Cardiac fibroblast (primary cell): ENCODE results near the gene LCE1E.

Experiments
- DNase-seq, 2 donors: peaks; one replicate each; pipeline versions ENCODE4 v3.0.0 to v3.0.0-alpha.2; 2010; ENCODE audit warnings: low read depth in 2 of 2
- H3K4me3 ChIP-seq, 2 donors: replicated peaks in 1 of 2; 1 replicate in 1 of 2; 2 replicates in 1 of 2; pipeline ENCODE4 v1.5.1; 2011; ENCODE audit warnings: low read depth in 2 of 2, low read length in 2 of 2, mild to moderate bottlenecking in 2 of 2, moderate library complexity in 1 of 2
- TF ChIP-seq, protein P1 (sequence below): IDR thresholded peaks from one replicate; pipeline ENCODE4 v1.5.1; 2011; ENCODE audit warnings: low read depth, mild to moderate bottlenecking, low read length, inconsistent platforms

Gene LCE1E

DNA sequence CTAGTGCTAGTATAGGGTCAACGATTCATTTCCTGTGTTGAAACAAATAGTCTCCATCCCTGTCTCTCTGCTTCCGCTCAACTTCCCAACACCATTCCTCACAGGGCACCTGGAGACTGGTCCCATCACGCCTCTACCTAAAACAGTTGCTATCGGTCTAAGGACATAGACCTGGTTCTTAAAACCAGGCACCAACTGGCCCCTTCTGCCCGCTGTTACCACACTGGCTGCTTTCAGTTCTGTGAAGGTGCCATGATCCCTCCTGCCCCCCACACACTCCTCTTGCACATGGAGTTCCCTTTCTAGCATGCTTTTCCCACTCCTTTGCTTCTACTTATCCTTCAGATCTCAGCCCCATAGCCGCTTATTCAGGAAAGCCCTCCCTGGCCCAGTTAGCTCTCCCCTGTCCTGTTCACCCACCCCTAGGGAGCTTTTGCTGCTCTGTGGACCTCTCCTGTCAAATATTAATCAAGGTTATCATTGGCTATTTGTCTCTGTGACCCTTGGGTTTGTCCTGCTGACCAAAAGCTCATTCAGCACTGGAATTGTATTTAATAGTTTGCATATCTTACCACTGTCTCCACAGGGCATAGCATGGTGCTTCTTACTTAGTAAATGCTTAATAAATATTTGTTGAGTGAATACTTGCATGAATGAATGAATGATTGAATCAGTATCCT, 40.2 kb upstream of the LCE1E start:
- DNase-seq, result no peak
- no peak overlapping the region for H3K4me3 ChIP-seq
- TF ChIP-seq, protein P1, sequence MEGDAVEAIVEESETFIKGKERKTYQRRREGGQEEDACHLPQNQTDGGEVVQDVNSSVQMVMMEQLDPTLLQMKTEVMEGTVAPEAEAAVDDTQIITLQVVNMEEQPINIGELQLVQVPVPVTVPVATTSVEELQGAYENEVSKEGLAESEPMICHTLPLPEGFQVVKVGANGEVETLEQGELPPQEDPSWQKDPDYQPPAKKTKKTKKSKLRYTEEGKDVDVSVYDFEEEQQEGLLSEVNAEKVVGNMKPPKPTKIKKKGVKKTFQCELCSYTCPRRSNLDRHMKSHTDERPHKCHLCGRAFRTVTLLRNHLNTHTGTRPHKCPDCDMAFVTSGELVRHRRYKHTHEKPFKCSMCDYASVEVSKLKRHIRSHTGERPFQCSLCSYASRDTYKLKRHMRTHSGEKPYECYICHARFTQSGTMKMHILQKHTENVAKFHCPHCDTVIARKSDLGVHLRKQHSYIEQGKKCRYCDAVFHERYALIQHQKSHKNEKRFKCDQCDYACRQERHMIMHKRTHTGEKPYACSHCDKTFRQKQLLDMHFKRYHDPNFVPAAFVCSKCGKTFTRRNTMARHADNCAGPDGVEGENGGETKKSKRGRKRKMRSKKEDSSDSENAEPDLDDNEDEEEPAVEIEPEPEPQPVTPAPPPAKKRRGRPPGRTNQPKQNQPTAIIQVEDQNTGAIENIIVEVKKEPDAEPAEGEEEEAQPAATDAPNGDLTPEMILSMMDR, result no peak

DNA sequence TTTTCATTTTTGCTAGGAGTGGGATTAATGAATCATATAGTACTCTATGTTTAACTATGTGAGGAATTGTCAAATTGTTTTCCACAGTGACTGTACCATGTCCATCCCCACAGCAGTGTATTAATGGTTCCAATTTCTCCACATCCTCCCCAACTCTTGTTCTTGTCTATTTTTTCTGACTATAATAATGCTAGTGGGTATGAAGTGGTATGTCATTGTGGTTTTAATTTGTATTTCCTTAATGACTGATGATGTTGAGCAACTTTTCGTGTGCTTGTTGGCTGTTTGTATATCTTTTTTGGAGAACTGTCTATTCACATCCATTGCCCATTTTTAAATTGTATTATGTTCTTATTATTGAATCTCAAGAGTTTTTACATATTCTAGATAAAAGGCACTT, 38.2 kb upstream of the LCE1E start:
- no peak for DNase-seq
- TF ChIP-seq, protein P1, result no peak
- H3K4me3 ChIP-seq, result no peak overlapping the region

DNA sequence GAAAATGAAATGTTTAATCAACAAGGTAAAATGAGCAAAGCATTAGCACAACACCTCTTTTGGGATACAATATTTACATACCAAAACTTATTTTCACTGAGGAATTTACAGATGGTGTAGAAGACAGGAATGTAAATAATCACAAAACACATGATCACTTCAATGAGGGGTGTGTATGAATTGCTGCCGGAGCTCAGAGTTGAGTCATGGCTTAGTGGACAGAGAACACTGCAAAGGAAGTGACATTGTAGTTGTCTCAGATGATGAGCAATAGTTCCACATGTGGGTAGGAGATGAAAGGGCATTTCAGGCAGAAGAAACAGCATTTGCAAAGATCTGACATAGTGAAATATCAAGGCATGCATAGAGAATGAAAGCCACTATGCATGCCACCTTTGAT, 33.8 kb upstream of the LCE1E start:
- peak in 1 of 2 donors; percentile 41 for DNase-seq
- TF ChIP-seq, protein P1, result no peak
- H3K4me3 ChIP-seq, result no peak overlapping the region

DNA sequence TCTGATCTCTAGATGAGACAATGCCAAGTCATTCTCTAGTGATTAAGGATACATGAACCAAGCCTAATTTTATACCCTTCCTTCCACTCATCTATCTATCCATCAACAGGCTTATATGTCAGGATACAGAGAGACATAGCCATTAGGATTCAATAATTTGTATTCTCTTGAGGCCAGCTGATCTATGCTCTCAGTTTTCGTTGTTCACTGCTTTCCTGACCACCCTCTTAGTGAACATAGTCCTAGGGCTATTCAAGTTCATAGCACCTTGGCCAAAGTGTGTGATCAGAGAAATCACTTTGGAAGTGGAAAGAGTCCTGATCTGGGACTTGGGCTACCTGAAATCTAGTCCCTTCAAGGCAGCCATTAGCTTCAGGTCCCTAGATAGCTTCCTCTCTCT, 32.5 kb upstream of the LCE1E start:
- TF ChIP-seq, protein P1, result no peak
- no peak overlapping the region for H3K4me3 ChIP-seq
- DNase-seq, result no peak

DNA sequence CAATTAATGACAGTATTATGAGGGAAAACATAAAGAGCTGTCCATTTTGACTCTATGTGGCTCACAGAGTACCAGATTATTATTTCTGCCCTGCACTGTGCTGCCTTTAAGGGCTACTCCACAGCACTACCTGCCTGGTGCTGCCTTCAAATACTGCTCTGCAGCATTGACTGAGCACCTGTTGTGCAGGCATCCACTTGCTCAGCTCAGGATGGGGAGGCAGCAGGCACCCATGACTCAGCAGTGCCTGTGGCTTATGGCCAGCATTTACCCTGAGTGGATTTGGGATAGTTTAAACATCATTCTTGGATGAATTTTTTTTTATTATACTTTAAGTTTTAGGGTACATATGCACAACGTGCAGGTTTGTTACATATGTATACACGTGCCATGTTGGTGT, 29.2 kb upstream of the LCE1E start:
- no peak overlapping the region for H3K4me3 ChIP-seq
- no peak for DNase-seq
- TF ChIP-seq, protein P1, result no peak

DNA sequence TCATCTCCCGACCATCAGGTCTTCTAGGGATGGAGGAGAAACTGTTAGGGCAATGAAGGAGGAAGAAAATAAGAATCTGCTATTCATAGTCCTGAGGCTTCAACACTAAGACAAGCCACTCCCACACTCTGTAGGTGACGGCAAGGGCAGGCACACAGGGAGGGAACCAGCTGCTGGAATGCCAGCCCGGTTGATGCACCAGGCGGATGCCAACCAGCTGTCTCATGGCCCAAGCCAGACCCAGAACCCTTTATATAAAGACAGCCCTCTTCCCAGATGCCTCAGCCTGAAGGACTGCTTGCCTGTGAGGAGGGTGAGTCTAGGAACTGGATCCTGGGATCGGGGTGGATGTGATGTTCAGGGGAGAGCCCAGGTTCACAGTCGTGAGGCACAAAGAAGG, 28.3 kb upstream of the LCE1E start, which contains the start of gene KPRP:
TSS of gene KPRP (plus strand) at position 279 of the 400 bp plus-strand sequence. CDS start 1,564 bp downstream, outside the sequence.
- no peak for DNase-seq
- TF ChIP-seq, protein P1, result no peak
- H3K4me3 ChIP-seq, result no peak within 1 kb of the TSS

DNA sequence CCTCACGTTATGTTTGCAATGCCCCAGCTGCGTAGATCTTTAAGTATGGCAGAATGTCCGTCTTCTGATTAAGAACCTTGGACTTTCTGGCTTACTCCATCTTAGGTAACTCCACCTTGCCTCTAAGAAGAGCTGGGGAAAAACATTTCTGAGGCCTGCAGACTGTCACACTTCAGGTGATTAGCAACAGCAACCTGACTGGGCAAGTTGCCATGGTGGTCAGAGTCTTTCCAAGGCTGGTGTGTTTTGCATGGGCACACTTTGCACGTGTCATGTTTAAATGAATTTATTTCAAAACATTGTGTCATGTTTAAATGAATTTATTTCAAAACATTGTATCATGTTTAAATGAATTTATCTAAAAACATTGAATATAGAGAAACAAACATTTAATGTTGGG, 27.4 kb upstream of the LCE1E start:
- H3K4me3 ChIP-seq, result no peak overlapping the region
- DNase-seq, result no peak
- TF ChIP-seq, protein P1, result no peak
